DLD1 (cell line): ENCODE measurements around the gene TM7SF3.
"Not testable (repeated sequence)": the region's sequence is repeated elsewhere in the genome, so short reads cannot be mapped to it uniquely, and the experiment has no call there.

Experiments used
- in situ Hi-C: cut with HindIII; loops from 2 replicates; pipeline ENCODE4 v1.10.0; 2017; ENCODE audit warnings: low sequenced_read_pairs

TM7SF3 gene

GRCh38 chr12:27017163-27017823 is 3.1 kb upstream of the TM7SF3 start:
- in situ Hi-C loops = not testable (repeated sequence)

GRCh38 chr12:27015730-27016076 is 1.5 kb upstream of the TM7SF3 start:
- in situ Hi-C loops = no loop called here

- in situ Hi-C loops = no loop called here
These were observed 910 bp upstream of the TM7SF3 start for GRCh38 chr12:27014859-27015729.

- in situ Hi-C loops = no loop called here
These were observed 536 bp downstream of the TM7SF3 start for GRCh38 chr12:27013611-27014084.

GRCh38 chr12:27012982-27013255 is 1.3 kb downstream of the TM7SF3 start:
- in situ Hi-C loops = no loop called here

GRCh38 chr12:27012239-27012981 is 1.8 kb downstream of the TM7SF3 start:
- in situ Hi-C loops = no loop called here

- in situ Hi-C loops = no loop called here
These were observed 4.3 kb downstream of the TM7SF3 start for GRCh38 chr12:27009881-27010301.

- in situ Hi-C loops = no loop called here
These were observed 6.1 kb downstream of the TM7SF3 start for GRCh38 chr12:27008081-27008480.

GRCh38 chr12:27006797-27007467 is 7.3 kb downstream of the TM7SF3 start:
- in situ Hi-C loops = no loop called here

- in situ Hi-C loops = no loop called here
These were observed 8.7 kb downstream of the TM7SF3 start for GRCh38 chr12:27005495-27005894.

- in situ Hi-C loops = no loop called here
These were observed 10.5 kb downstream of the TM7SF3 start for GRCh38 chr12:27003421-27004381.

- in situ Hi-C loops = no loop called here
These were observed 12.0 kb downstream of the TM7SF3 start for GRCh38 chr12:27002141-27002540.

- in situ Hi-C loops = no loop called here
These were observed 12.5 kb downstream of the TM7SF3 start for GRCh38 chr12:27001663-27002062.

- in situ Hi-C loops = no loop called here
These were observed 13.2 kb downstream of the TM7SF3 start for GRCh38 chr12:27000961-27001360.

GRCh38 chr12:26997003-26997402 is 17.2 kb downstream of the TM7SF3 start:
- in situ Hi-C loops = no loop called here

GRCh38 chr12:26995706-26996105 is 18.5 kb downstream of the TM7SF3 start:
- in situ Hi-C loops = no loop called here

GRCh38 chr12:26994109-26994508 is 20.1 kb downstream of the TM7SF3 start:
- in situ Hi-C loops = no loop called here

- in situ Hi-C loops = no loop called here
These were observed 22.4 kb downstream of the TM7SF3 start for GRCh38 chr12:26991826-26992225.

- in situ Hi-C loops = no loop called here
These were observed 24.3 kb downstream of the TM7SF3 start for GRCh38 chr12:26989873-26990272.

- in situ Hi-C loops = no loop called here
These were observed 25.5 kb downstream of the TM7SF3 start for GRCh38 chr12:26988703-26989102.
